Smooth muscle cell of the brain vasculature (primary cell): ENCODE results near the gene ECI2.
A peak's percentile ranks its signal among the peaks of the same experiment; 100 is the strongest.

ENCODE experiments used
- DNase-seq: peaks from one replicate; pipeline ENCODE4 v3.0.0-alpha.2; 2012; ENCODE audit warnings: low read depth, low spot score

Gene ECI2

GRCh38 chr6:4139272-4139671 lies 3.9 kb upstream of the ECI2 start:
- DNase-seq: no peak

GRCh38 chr6:4138186-4138585 lies 2.8 kb upstream of the ECI2 start:
- DNase-seq: no peak

- DNase-seq: no peak
Observed at GRCh38 chr6:4136354-4136831, 1.0 kb upstream of the ECI2 start.

GRCh38 chr6:4135665-4136353 lies 434 bp upstream of the ECI2 start:
- DNase-seq: peak; percentile 84

- no peak for DNase-seq
Observed at GRCh38 chr6:4133941-4134838, 1.2 kb downstream of the ECI2 start.

GRCh38 chr6:4130357-4130987 lies 4.9 kb downstream of the ECI2 start:
- no peak for DNase-seq

- DNase-seq: no peak
Observed at GRCh38 chr6:4129446-4129845, 5.9 kb downstream of the ECI2 start.

GRCh38 chr6:4128748-4129147 lies 6.6 kb downstream of the ECI2 start:
- no peak for DNase-seq

GRCh38 chr6:4128072-4128471 lies 7.3 kb downstream of the ECI2 start:
- no peak for DNase-seq

GRCh38 chr6:4125933-4126864 lies 9.2 kb downstream of the ECI2 start:
- DNase-seq: peak; percentile 55

- DNase-seq: no peak
Observed at GRCh38 chr6:4125500-4125899, 9.9 kb downstream of the ECI2 start.

- DNase-seq: no peak
Observed at GRCh38 chr6:4124351-4124750, 11.0 kb downstream of the ECI2 start.

- DNase-seq: no peak
Observed at GRCh38 chr6:4115741-4116140, 19.6 kb downstream of the ECI2 start.

- no peak for DNase-seq
Observed at GRCh38 chr6:4114123-4114522, 21.3 kb downstream of the ECI2 start.

GRCh38 chr6:4113649-4114048 lies 21.7 kb downstream of the ECI2 start:
- DNase-seq: no peak

- DNase-seq: no peak
Observed at GRCh38 chr6:4112366-4112765, 23.0 kb downstream of the ECI2 start.

- peak; percentile 67 for DNase-seq
Observed at GRCh38 chr6:4109363-4109815, 26.0 kb downstream of the ECI2 start.

GRCh38 chr6:4108561-4109093 lies 26.7 kb downstream of the ECI2 start:
- DNase-seq: no peak

- DNase-seq: no peak
Observed at GRCh38 chr6:4107873-4108272, 27.5 kb downstream of the ECI2 start.

- DNase-seq: no peak
Observed at GRCh38 chr6:4105980-4106536, 29.3 kb downstream of the ECI2 start.

- no peak for DNase-seq
Observed at GRCh38 chr6:4103929-4104328, 31.4 kb downstream of the ECI2 start.
